ENCODE measurements around the gene ACAN. TPM values are rescaled to one million over a fixed set of nuclear protein-coding genes. Genes with fewer than 3 reads are reported as not detected.

ACAN gene
- polyA plus RNA-seq, 4 donors = 0.09 to 0.27 TPM; not detected in 2

- no peak for FAIRE-seq
- no peak overlapping the region for H3K4me3 ChIP-seq (ENCODE audit: low read depth in 1 of 3, low read length in 3 of 3)
- no peak for DNase-seq
- WGBS, 3 donors = 76 to 88% (median 86%) methylated on average over 20 to 22 of the region's 22 CpGs
- H3K9me3 ChIP-seq (ENCODE audit: control insufficient read depth in 2 of 2, insufficient read depth in 1 of 2, low read depth in 1 of 2, low read length in 1 of 2) = no peaks in the 10 kb centered on the region
- peaks cover 0 to 3% (median 0%) of the 10 kb centered on the region in 3 donors for H3K27me3 ChIP-seq (ENCODE audit: control insufficient read depth in 3 of 3, insufficient read depth in 3 of 3, low read length in 3 of 3)
- H3K4me1 ChIP-seq (ENCODE audit: control insufficient read depth in 3 of 3, insufficient read depth in 2 of 3, low read depth in 1 of 3, low read length in 2 of 3) = no peaks in the 10 kb centered on the region
- no peak overlapping the region for H3K27ac ChIP-seq (ENCODE audit: low read depth in 1 of 3, low read length in 2 of 3)
- H3K36me3 ChIP-seq (ENCODE audit: control insufficient read depth in 3 of 3, insufficient read depth in 2 of 3, low read depth in 1 of 3, low read length in 3 of 3) = no peaks in the 10 kb centered on the region
Measured at GRCh38 chr15:88849376-88850072, 46.3 kb downstream of the ACAN start.

DNA sequence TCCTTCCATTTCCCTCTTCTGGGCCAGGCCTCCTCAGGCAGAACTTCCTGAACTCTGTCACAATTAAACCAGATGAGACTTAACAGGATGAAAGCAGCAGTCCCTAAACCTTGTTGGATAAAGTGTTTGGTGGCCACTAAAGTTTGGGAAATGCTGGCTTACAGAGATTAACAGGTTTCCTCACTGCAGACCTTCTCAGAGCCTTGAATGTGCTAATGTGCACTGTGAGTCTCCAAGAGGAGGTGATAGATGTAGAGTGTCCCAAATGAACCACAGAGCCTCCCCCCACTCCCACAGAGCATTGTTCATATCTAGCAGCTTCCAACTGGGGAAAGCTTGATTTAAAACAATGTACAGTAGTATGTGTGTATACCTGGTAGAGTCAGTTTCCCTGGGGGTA lies 49.2 kb downstream of the ACAN start:
- Histone ChIP-seq H3K9me3 (ENCODE audit: control insufficient read depth in 2 of 2, insufficient read depth in 1 of 2, low read depth in 1 of 2, low read length in 1 of 2) (peaks cover 0 to 9% of the 10 kb centered on the region in 2 donors), H3K4me1 (ENCODE audit: control insufficient read depth in 3 of 3, insufficient read depth in 2 of 3, low read depth in 1 of 3, low read length in 2 of 3) (no peaks in the 10 kb centered on the region), H3K27me3 (ENCODE audit: control insufficient read depth in 3 of 3, insufficient read depth in 3 of 3, low read length in 3 of 3) (peaks cover 0 to 3% (median 0%) of the 10 kb centered on the region in 3 donors), H3K36me3 (ENCODE audit: control insufficient read depth in 3 of 3, insufficient read depth in 2 of 3, low read depth in 1 of 3, low read length in 3 of 3) (no peaks in the 10 kb centered on the region), H3K27ac (ENCODE audit: low read depth in 1 of 3, low read length in 2 of 3) (no peak overlapping the region), H3K4me3 (ENCODE audit: low read depth in 1 of 3, low read length in 3 of 3) (no peak overlapping the region)
- FAIRE-seq = no peak
- no peak for DNase-seq

GRCh38 chr15:88858934-88859333 lies 55.7 kb downstream of the ACAN start:
- Histone ChIP-seq H3K27me3 (ENCODE audit: control insufficient read depth in 3 of 3, insufficient read depth in 3 of 3, low read length in 3 of 3) (no peaks in the 10 kb centered on the region), H3K4me1 (ENCODE audit: control insufficient read depth in 3 of 3, insufficient read depth in 2 of 3, low read depth in 1 of 3, low read length in 2 of 3) (no peaks in the 10 kb centered on the region), H3K36me3 (ENCODE audit: control insufficient read depth in 3 of 3, insufficient read depth in 2 of 3, low read depth in 1 of 3, low read length in 3 of 3) (no peaks in the 10 kb centered on the region), H3K4me3 (ENCODE audit: low read depth in 1 of 3, low read length in 3 of 3) (no peak overlapping the region), H3K9me3 (ENCODE audit: control insufficient read depth in 2 of 2, insufficient read depth in 1 of 2, low read depth in 1 of 2, low read length in 1 of 2) (peaks cover 0 to 9% of the 10 kb centered on the region in 2 donors), H3K27ac (ENCODE audit: low read depth in 1 of 3, low read length in 2 of 3) (no peak overlapping the region)
- FAIRE-seq (no peak), DNase-seq (no peak)
- WGBS, 3 donors = 84 to 89% (median 86%) methylated on average over 11 of the region's 11 CpGs

- WGBS, 3 donors = 54 to 77% (median 62%) methylated on average over 7 of the region's 7 CpGs
- no peaks in the 10 kb centered on the region for H3K4me1 ChIP-seq (ENCODE audit: control insufficient read depth in 3 of 3, insufficient read depth in 2 of 3, low read depth in 1 of 3, low read length in 2 of 3)
- FAIRE-seq (no peak), DNase-seq (no peak)
- H3K9me3 ChIP-seq (ENCODE audit: control insufficient read depth in 2 of 2, insufficient read depth in 1 of 2, low read depth in 1 of 2, low read length in 1 of 2) = peaks cover 0 to 9% of the 10 kb centered on the region in 2 donors
- H3K27ac ChIP-seq (ENCODE audit: low read depth in 1 of 3, low read length in 2 of 3) = no peak overlapping the region
- H3K4me3 ChIP-seq (ENCODE audit: low read depth in 1 of 3, low read length in 3 of 3) = no peak overlapping the region
- no peaks in the 10 kb centered on the region for H3K27me3 ChIP-seq (ENCODE audit: control insufficient read depth in 3 of 3, insufficient read depth in 3 of 3, low read length in 3 of 3)
- no peaks in the 10 kb centered on the region for H3K36me3 ChIP-seq (ENCODE audit: control insufficient read depth in 3 of 3, insufficient read depth in 2 of 3, low read depth in 1 of 3, low read length in 3 of 3)
Measured at GRCh38 chr15:88859550-88859949, 56.3 kb downstream of the ACAN start.

- Histone ChIP-seq H3K27ac (ENCODE audit: low read depth in 1 of 3, low read length in 2 of 3) (no peak overlapping the region), H3K4me3 (ENCODE audit: low read depth in 1 of 3, low read length in 3 of 3) (no peak overlapping the region), H3K4me1 (ENCODE audit: control insufficient read depth in 3 of 3, insufficient read depth in 2 of 3, low read depth in 1 of 3, low read length in 2 of 3) (no peaks in the 10 kb centered on the region), H3K27me3 (ENCODE audit: control insufficient read depth in 3 of 3, insufficient read depth in 3 of 3, low read length in 3 of 3) (no peaks in the 10 kb centered on the region), H3K36me3 (ENCODE audit: control insufficient read depth in 3 of 3, insufficient read depth in 2 of 3, low read depth in 1 of 3, low read length in 3 of 3) (no peaks in the 10 kb centered on the region), H3K9me3 (ENCODE audit: control insufficient read depth in 2 of 2, insufficient read depth in 1 of 2, low read depth in 1 of 2, low read length in 1 of 2) (peaks cover 0 to 5% of the 10 kb centered on the region in 2 donors)
- WGBS, 3 donors = 59 to 70% (median 66%) methylated on average over 7 of the region's 7 CpGs
- FAIRE-seq = no peak
- DNase-seq = no peak
Measured at GRCh38 chr15:88860212-88860611, 57.0 kb downstream of the ACAN start.

- FAIRE-seq = no peak
- Histone ChIP-seq H3K27me3 (ENCODE audit: control insufficient read depth in 3 of 3, insufficient read depth in 3 of 3, low read length in 3 of 3) (peaks cover 0 to 2% (median 0%) of the 10 kb centered on the region in 3 donors), H3K4me3 (ENCODE audit: low read depth in 1 of 3, low read length in 3 of 3) (no peak overlapping the region), H3K9me3 (ENCODE audit: control insufficient read depth in 2 of 2, insufficient read depth in 1 of 2, low read depth in 1 of 2, low read length in 1 of 2) (no peaks in the 10 kb centered on the region), H3K4me1 (ENCODE audit: control insufficient read depth in 3 of 3, insufficient read depth in 2 of 3, low read depth in 1 of 3, low read length in 2 of 3) (no peaks in the 10 kb centered on the region), H3K27ac (ENCODE audit: low read depth in 1 of 3, low read length in 2 of 3) (no peak overlapping the region), H3K36me3 (ENCODE audit: control insufficient read depth in 3 of 3, insufficient read depth in 2 of 3, low read depth in 1 of 3, low read length in 3 of 3) (no peaks in the 10 kb centered on the region)
- no peak for DNase-seq
- 32 to 55% (median 40%) methylated on average over 1 of the region's 1 CpG for WGBS, 3 donors
Measured at GRCh38 chr15:88863412-88863811, 60.2 kb downstream of the ACAN start.

DNA sequence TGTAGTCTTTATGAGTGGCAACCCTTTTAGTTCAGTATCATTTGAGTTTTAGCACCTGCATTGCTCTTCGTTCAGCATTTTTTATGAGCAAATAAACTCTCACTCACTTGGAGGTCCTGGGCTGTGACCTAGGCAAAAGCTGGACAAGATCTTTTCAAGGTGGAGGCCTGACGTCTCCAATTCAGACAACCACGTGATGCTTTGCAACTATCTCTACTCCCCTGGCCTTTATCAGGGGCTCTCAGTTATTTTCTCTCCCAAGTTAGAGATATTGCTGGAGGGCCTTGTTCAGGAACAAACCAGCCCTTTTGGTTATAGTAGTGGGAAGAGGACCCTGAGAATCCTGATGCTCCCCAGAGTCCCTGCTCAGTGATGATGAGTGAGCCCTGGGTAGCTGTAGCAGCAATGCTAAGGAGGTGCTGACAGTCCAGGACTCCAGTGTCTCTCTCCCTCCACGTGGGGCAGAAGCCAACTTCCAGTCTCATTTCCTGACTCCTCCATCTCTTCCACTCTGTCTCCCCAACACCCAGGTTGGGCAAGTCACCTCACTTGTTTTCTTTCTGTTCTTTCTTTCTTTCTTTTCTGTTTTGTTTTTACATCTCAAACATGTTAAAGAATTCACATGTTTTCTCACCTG lies 61.7 kb downstream of the ACAN start:
- Histone ChIP-seq H3K27ac (ENCODE audit: low read depth in 1 of 3, low read length in 2 of 3) (no peak overlapping the region), H3K27me3 (ENCODE audit: control insufficient read depth in 3 of 3, insufficient read depth in 3 of 3, low read length in 3 of 3) (peaks cover 0 to 2% (median 0%) of the 10 kb centered on the region in 3 donors), H3K4me1 (ENCODE audit: control insufficient read depth in 3 of 3, insufficient read depth in 2 of 3, low read depth in 1 of 3, low read length in 2 of 3) (no peaks in the 10 kb centered on the region), H3K36me3 (ENCODE audit: control insufficient read depth in 3 of 3, insufficient read depth in 2 of 3, low read depth in 1 of 3, low read length in 3 of 3) (no peaks in the 10 kb centered on the region), H3K4me3 (ENCODE audit: low read depth in 1 of 3, low read length in 3 of 3) (no peak overlapping the region), H3K9me3 (ENCODE audit: control insufficient read depth in 2 of 2, insufficient read depth in 1 of 2, low read depth in 1 of 2, low read length in 1 of 2) (no peaks in the 10 kb centered on the region)
- FAIRE-seq (no peak), DNase-seq (no peak)
- 61 to 72% (median 63%) methylated on average over 4 of the region's 4 CpGs for WGBS, 3 donors

GRCh38 chr15:88865498-88866099 lies 62.4 kb downstream of the ACAN start:
- H3K27me3 ChIP-seq (ENCODE audit: control insufficient read depth in 3 of 3, insufficient read depth in 3 of 3, low read length in 3 of 3) = peaks cover 0 to 2% (median 0%) of the 10 kb centered on the region in 3 donors
- no peak overlapping the region for H3K4me3 ChIP-seq (ENCODE audit: low read depth in 1 of 3, low read length in 3 of 3)
- DNase-seq (no peak), FAIRE-seq (no peak)
- 61 to 72% (median 65%) methylated on average over 6 of the region's 6 CpGs for WGBS, 3 donors
- H3K4me1 ChIP-seq (ENCODE audit: control insufficient read depth in 3 of 3, insufficient read depth in 2 of 3, low read depth in 1 of 3, low read length in 2 of 3) = no peaks in the 10 kb centered on the region
- H3K9me3 ChIP-seq (ENCODE audit: control insufficient read depth in 2 of 2, insufficient read depth in 1 of 2, low read depth in 1 of 2, low read length in 1 of 2) = no peaks in the 10 kb centered on the region
- H3K36me3 ChIP-seq (ENCODE audit: control insufficient read depth in 3 of 3, insufficient read depth in 2 of 3, low read depth in 1 of 3, low read length in 3 of 3) = no peaks in the 10 kb centered on the region
- no peak overlapping the region for H3K27ac ChIP-seq (ENCODE audit: low read depth in 1 of 3, low read length in 2 of 3)

Measured in small intestine (tissue), 7 donors.